Fibroblast of mammary gland (primary cell): ENCODE data around the gene CDH5.
A peak's percentile ranks its signal among the peaks of the same experiment; 100 is the strongest.

Experiments
- DNase-seq: peaks from one replicate; pipeline ENCODE4 v3.0.0-alpha.2; 2010; ENCODE audit warnings: low read depth
- H3K4me3 ChIP-seq: 2 replicates; pipeline ENCODE4 v1.5.1; 2011; ENCODE audit warnings: low read depth, mild to moderate bottlenecking, low read length, moderate library complexity; ENCODE audit not compliant: control insufficient read depth
- CTCF ChIP-seq: conservative IDR thresholded peaks from 2 replicates; pipeline ENCODE4 v1.5.1; 2011; ENCODE audit warnings: low read depth, low read length, inconsistent platforms; ENCODE audit not compliant: control insufficient read depth, insufficient read depth

CDH5 gene

GRCh38 chr16:66359811-66360608 is 6.5 kb upstream of the CDH5 start:
- no peak for DNase-seq
- TF ChIP-seq CTCF = no peak
- H3K4me3 ChIP-seq = no peak overlapping the region

GRCh38 chr16:66360624-66361324 is 5.7 kb upstream of the CDH5 start:
- no peak for DNase-seq
- no peak for TF ChIP-seq CTCF
- H3K4me3 ChIP-seq = no peak overlapping the region

- no peak overlapping the region for H3K4me3 ChIP-seq
- DNase-seq = no peak
- TF ChIP-seq CTCF = no peak
These were observed 4.8 kb upstream of the CDH5 start for GRCh38 chr16:66361604-66362135.

- no peak for TF ChIP-seq CTCF
- no peak overlapping the region for H3K4me3 ChIP-seq
- DNase-seq = no peak
These were observed 3.2 kb upstream of the CDH5 start for GRCh38 chr16:66363211-66363777.

GRCh38 chr16:66364117-66364958 is 2.2 kb upstream of the CDH5 start:
- peak; percentile 80 for DNase-seq
- H3K4me3 ChIP-seq = no peak overlapping the region
- no peak for TF ChIP-seq CTCF

GRCh38 chr16:66364959-66365306 is 1.6 kb upstream of the CDH5 start:
- no peak for TF ChIP-seq CTCF
- no peak overlapping the region for H3K4me3 ChIP-seq
- DNase-seq = no peak
